Measurements from ENCODE around the gene CKS2. TPM values are rescaled to one million over a fixed set of nuclear protein-coding genes. Genes with fewer than 3 reads are reported as not detected.
"Not testable (repeated sequence)": the region's sequence is repeated elsewhere in the genome, so short reads cannot be mapped to it uniquely, and the experiment has no call there.

Gene CKS2
- total RNA-seq, 1 experiment from 2014 or later, result 90.4 TPM

- Mint-ChIP-seq H3K27me3 (ENCODE audit: insufficient read depth, unreplicated experiment) (no peaks in the 10 kb centered on the region), H3K36me3 (ENCODE audit: insufficient read depth, unreplicated experiment) (no peaks in the 10 kb centered on the region), H3K4me1 (ENCODE audit: insufficient read depth, unreplicated experiment) (no peaks in the 10 kb centered on the region), H3K4me3 (ENCODE audit: unreplicated experiment) (no peak overlapping the region), H3K9me3 (ENCODE audit: unreplicated experiment) (no peaks in the 10 kb centered on the region), H3K27ac (ENCODE audit: low read depth, unreplicated experiment) (no peak overlapping the region)
- no peak for DNase-seq (ENCODE audit: unreplicated experiment)
- CTCF ChIA-PET, result interaction anchor here (1.8 kb wide), 1 partner anchor 14 kb away, joined by 6 read pairs; no protein-coding TSS in a partner anchor
- BruUV-seq (replicated peaks), result no TSS peak
- POLR2A ChIA-PET, result no interaction called here
- intact Hi-C loops (cut with micrococcal nuclease), result no loop called here
- TF ChIP-seq CTCF (IDR thresholded peaks at IDR 0.05; ENCODE audit: unreplicated experiment), result no peak
Measured at GRCh38 chr9:89293014-89293413, 18.0 kb upstream of the CKS2 start.

GRCh38 chr9:89295400-89295799 lies 15.6 kb upstream of the CKS2 start:
- POLR2A ChIA-PET, result no interaction called here
- Mint-ChIP-seq H3K9me3 (ENCODE audit: unreplicated experiment) (no peaks in the 10 kb centered on the region), H3K36me3 (ENCODE audit: insufficient read depth, unreplicated experiment) (no peaks in the 10 kb centered on the region), H3K4me1 (ENCODE audit: insufficient read depth, unreplicated experiment) (no peaks in the 10 kb centered on the region), H3K27me3 (ENCODE audit: insufficient read depth, unreplicated experiment) (no peaks in the 10 kb centered on the region), H3K4me3 (ENCODE audit: unreplicated experiment) (no peak overlapping the region), H3K27ac (ENCODE audit: low read depth, unreplicated experiment) (no peak overlapping the region)
- TF ChIP-seq CTCF (IDR thresholded peaks at IDR 0.05; ENCODE audit: unreplicated experiment), result no peak
- no TSS peak for BruUV-seq (replicated peaks)
- no peak for DNase-seq (ENCODE audit: unreplicated experiment)
- CTCF ChIA-PET, result interaction anchor here (0.9 kb wide), 1 partner anchor 16 kb away, joined by 4 read pairs; no protein-coding TSS in a partner anchor
- intact Hi-C loops (cut with micrococcal nuclease), result no loop called here

GRCh38 chr9:89301996-89302395 lies 9.0 kb upstream of the CKS2 start:
- CTCF ChIA-PET; H3K4me1 Mint-ChIP-seq (ENCODE audit: insufficient read depth, unreplicated experiment); H3K27ac Mint-ChIP-seq (ENCODE audit: low read depth, unreplicated experiment); H3K4me3 Mint-ChIP-seq (ENCODE audit: unreplicated experiment); H3K27me3 Mint-ChIP-seq (ENCODE audit: insufficient read depth, unreplicated experiment); intact Hi-C loops (cut with micrococcal nuclease); BruUV-seq (replicated peaks); H3K9me3 Mint-ChIP-seq (ENCODE audit: unreplicated experiment); DNase-seq (ENCODE audit: unreplicated experiment); H3K36me3 Mint-ChIP-seq (ENCODE audit: insufficient read depth, unreplicated experiment): not testable (repeated sequence)
- POLR2A ChIA-PET, result interaction anchor here (1.6 to 2.0 kb wide), 2 partner anchors 8 to 10 kb away, joined by 4 to 5 read pairs; no protein-coding TSS in a partner anchor

- Mint-ChIP-seq H3K4me3 (ENCODE audit: unreplicated experiment) (no peak overlapping the region), H3K27ac (ENCODE audit: low read depth, unreplicated experiment) (no peak overlapping the region), H3K27me3 (ENCODE audit: insufficient read depth, unreplicated experiment) (no peaks in the 10 kb centered on the region), H3K4me1 (ENCODE audit: insufficient read depth, unreplicated experiment) (no peaks in the 10 kb centered on the region), H3K36me3 (ENCODE audit: insufficient read depth, unreplicated experiment) (peaks cover 13% of the 10 kb centered on the region), H3K9me3 (ENCODE audit: unreplicated experiment) (no peaks in the 10 kb centered on the region)
- CTCF ChIA-PET, result no interaction called here
- no peak for DNase-seq (ENCODE audit: unreplicated experiment)
- TF ChIP-seq CTCF (IDR thresholded peaks at IDR 0.05; ENCODE audit: unreplicated experiment), result no peak
- intact Hi-C loops (cut with micrococcal nuclease), result no loop called here
- BruUV-seq (replicated peaks), result no TSS peak
- POLR2A ChIA-PET, result no interaction called here
Measured at GRCh38 chr9:89304020-89304833, 6.8 kb upstream of the CKS2 start.

Measured in MCF 10A (cell line).